HEK293T (cell line): Measurements from ENCODE around the gene PAX2.

ENCODE experiments used
- CTCF ChIA-PET: fragments of 350-600 bp; formaldehyde crosslinking; extraction: SDS; loops from one replicate; lab custom pipeline; 2021; ENCODE audit warnings: antibody characterized with exemption, inconsistent platforms; lab: Yijun Ruan, JAX
- POLR2A ChIA-PET: fragments of 350-600 bp; formaldehyde crosslinking; extraction: SDS; loops from one replicate; lab custom pipeline; 2020; ENCODE audit warnings: antibody characterized with exemption, inconsistent platforms; lab: Yijun Ruan, JAX
- DNase-seq: peaks from one replicate; pipeline ENCODE4 v3.0.0; 2012; ENCODE audit warnings: mixed read lengths; ENCODE audit errors: extremely low spot score
- ARNT ChIP-seq: fragments of 450-650 bp; IDR thresholded peaks from 2 replicates; pipeline ENCODE4 v1.6.1; 2017; ENCODE audit warnings: mild to moderate bottlenecking
- BHLHE40 ChIP-seq: fragments of 450-650 bp; IDR thresholded peaks from 2 replicates; pipeline ENCODE4 v1.6.1; 2016; ENCODE audit warnings: mild to moderate bottlenecking, moderate library complexity, borderline replicate concordance
- CTBP1 ChIP-seq: fragments of 450-650 bp; IDR thresholded peaks from 2 replicates; pipeline ENCODE4 v1.6.1; 2016; ENCODE audit warnings: borderline replicate concordance
- ELF4 ChIP-seq: fragments of 450-650 bp; IDR thresholded peaks from 2 replicates; pipeline ENCODE4 v1.6.1; 2017; ENCODE audit warnings: antibody characterized with exemption
- FOXA1 ChIP-seq: fragments of 450-650 bp; IDR thresholded peaks from 2 replicates; pipeline ENCODE4 v1.6.1; 2016; ENCODE audit warnings: mild to moderate bottlenecking
- FOXK2 ChIP-seq: fragments of 450-650 bp; IDR thresholded peaks from 2 replicates; pipeline ENCODE4 v1.6.1; 2016; ENCODE audit warnings: mild to moderate bottlenecking
- FOXM1 ChIP-seq: fragments of 450-650 bp; IDR thresholded peaks from 2 replicates; pipeline ENCODE4 v1.6.1; 2017; ENCODE audit warnings: mild to moderate bottlenecking, borderline replicate concordance
- HDGF ChIP-seq: fragments of 450-650 bp; IDR thresholded peaks from 2 replicates; pipeline ENCODE4 v1.6.1; 2017; ENCODE audit warnings: antibody characterized with exemption, borderline replicate concordance
- L3MBTL2 ChIP-seq: fragments of 450-650 bp; conservative IDR thresholded peaks from 2 replicates; pipeline ENCODE4 v1.6.1; 2016; ENCODE audit warnings: mild to moderate bottlenecking
- LEF1 ChIP-seq: fragments of 450-650 bp; IDR thresholded peaks from 2 replicates; pipeline ENCODE4 v1.6.1; 2017; ENCODE audit warnings: mild to moderate bottlenecking, borderline replicate concordance
- NFRKB ChIP-seq: fragments of 450-650 bp; IDR thresholded peaks from 2 replicates; pipeline ENCODE4 v1.6.1; 2016; ENCODE audit warnings: mild to moderate bottlenecking, moderate library complexity
- PKNOX1 ChIP-seq: fragments of 450-650 bp; IDR thresholded peaks from 2 replicates; pipeline ENCODE4 v1.6.1; 2016
- SP1 ChIP-seq: fragments of 450-650 bp; IDR thresholded peaks from 2 replicates; pipeline ENCODE4 v1.6.1; 2017
- SUZ12 ChIP-seq: fragments of 450-650 bp; IDR thresholded peaks from 2 replicates; pipeline ENCODE4 v1.6.1; 2016; ENCODE audit warnings: mild to moderate bottlenecking
- TARDBP ChIP-seq: fragments of 450-650 bp; IDR thresholded peaks from 2 replicates; pipeline ENCODE4 v1.6.1; 2016
- ZNF384 ChIP-seq: fragments of 450-650 bp; IDR thresholded peaks from 2 replicates; pipeline ENCODE4 v1.6.1; 2016

Gene PAX2

DNA sequence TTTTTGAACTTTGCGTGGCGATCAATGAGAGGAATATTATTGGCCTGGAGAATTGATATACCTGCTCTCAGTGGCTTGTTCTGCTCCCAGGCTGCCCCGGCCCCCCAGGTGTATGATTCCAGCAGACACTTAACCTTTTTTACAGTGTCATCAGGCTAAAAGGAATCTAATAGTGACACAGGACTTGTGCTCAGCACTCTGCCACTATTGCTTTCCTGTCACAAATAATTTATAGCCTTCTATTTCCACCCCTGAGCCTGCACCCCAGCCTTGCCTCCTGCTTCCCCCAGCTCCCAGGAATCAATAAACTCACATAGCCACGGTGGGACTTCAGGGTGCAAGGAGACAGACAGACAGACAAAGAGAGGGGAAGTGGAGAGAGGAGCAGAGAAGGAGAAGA, 28.3 kb downstream of the PAX2 start:
- no peak for DNase-seq
- no peak for TF ChIP-seq TARDBP
- no peak for TF ChIP-seq FOXK2
- no peak for TF ChIP-seq HDGF
- TF ChIP-seq FOXA1 = no peak
- TF ChIP-seq LEF1 = no peak
- no peak for TF ChIP-seq NFRKB
- no peak for TF ChIP-seq PKNOX1
- TF ChIP-seq L3MBTL2 = no peak
- no peak for TF ChIP-seq ZNF384
- TF ChIP-seq CTBP1 = no peak
- no peak for TF ChIP-seq BHLHE40
- TF ChIP-seq ELF4 = no peak
- ChIA-PET POLR2A (no interaction called here), CTCF (interaction anchor here (0.6 kb wide), 1 partner anchor 68 kb away, joined by 3 read pairs; no protein-coding TSS in a partner anchor)

DNA sequence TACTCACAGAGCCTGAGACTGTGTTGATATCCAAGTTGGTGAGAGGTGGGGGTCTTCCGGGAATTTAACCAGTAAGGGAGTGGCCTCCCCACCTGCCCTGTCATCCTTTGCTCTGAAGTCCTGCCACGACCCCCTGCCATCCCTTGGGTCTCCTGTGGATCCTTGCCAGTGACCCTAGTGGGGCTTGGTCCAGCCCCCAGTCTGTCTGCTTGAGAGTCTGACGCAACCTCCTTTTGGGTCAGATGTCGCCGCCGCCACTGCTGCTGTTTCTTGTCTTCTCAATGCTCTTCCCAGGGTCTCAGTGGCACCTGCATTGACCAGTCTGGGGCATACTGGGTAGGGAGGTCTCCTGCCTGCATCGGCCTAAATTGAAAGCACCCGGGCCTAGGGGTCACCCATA, 28.8 kb downstream of the PAX2 start:
- TF ChIP-seq BHLHE40 = no peak
- TF ChIP-seq SUZ12 = no peak
- no peak for TF ChIP-seq CTBP1
- TF ChIP-seq LEF1 = no peak
- TF ChIP-seq ZNF384 = no peak
- TF ChIP-seq FOXM1 = no peak
- TF ChIP-seq SP1 = no peak
- no peak for TF ChIP-seq TARDBP
- TF ChIP-seq FOXK2 = no peak
- no peak for TF ChIP-seq HDGF
- no peak for TF ChIP-seq ELF4
- no peak for TF ChIP-seq PKNOX1
- TF ChIP-seq ARNT = no peak
- no peak for TF ChIP-seq FOXA1
- no peak for TF ChIP-seq L3MBTL2
- TF ChIP-seq NFRKB = no peak
- POLR2A ChIA-PET = no interaction called here
- CTCF ChIA-PET = interaction anchor here (0.6 kb wide), 1 partner anchor 69 kb away, joined by 3 read pairs; no protein-coding TSS in a partner anchor
- no peak for DNase-seq

- TF ChIP-seq FOXK2 = no peak
- no peak for TF ChIP-seq ELF4
- no peak for TF ChIP-seq BHLHE40
- no peak for TF ChIP-seq ZNF384
- no peak for TF ChIP-seq PKNOX1
- TF ChIP-seq FOXM1 = no peak
- no peak for TF ChIP-seq NFRKB
- TF ChIP-seq CTBP1 = no peak
- TF ChIP-seq TARDBP = no peak
- TF ChIP-seq L3MBTL2 = no peak
- no peak for TF ChIP-seq SUZ12
- TF ChIP-seq SP1 = no peak
- no peak for TF ChIP-seq LEF1
- TF ChIP-seq FOXA1 = no peak
- CTCF ChIA-PET = no interaction called here
- no peak for DNase-seq
- POLR2A ChIA-PET = no interaction called here
Measured at GRCh38 chr10:100774876-100775275, 29.5 kb downstream of the PAX2 start.

DNA sequence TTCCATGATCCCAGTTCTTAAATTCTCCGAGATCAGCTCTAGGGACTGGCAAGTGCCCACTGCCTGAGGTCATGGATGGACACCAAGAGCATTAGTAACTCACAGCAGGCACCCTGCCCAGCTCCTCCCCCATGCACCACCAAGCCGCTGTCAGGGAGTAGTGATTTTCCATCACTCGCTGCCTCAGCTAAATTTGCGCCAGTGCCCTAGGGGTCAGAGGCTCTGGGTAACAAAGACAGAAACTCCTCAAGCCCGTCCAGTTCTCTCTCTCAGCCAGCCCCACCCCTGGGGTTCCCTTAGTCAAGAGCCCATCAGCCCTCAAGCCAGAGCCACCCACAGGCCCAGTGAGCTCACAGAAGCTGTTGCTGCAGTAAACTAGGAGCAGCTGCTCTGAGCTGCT, 30.0 kb downstream of the PAX2 start:
- ChIA-PET CTCF (interaction anchor here (0.8 kb wide), 1 partner anchor 31 kb away, joined by 3 read pairs; no protein-coding TSS in a partner anchor), POLR2A (no interaction called here)
- no peak for DNase-seq
- no peak for TF ChIP-seq FOXM1
- TF ChIP-seq HDGF = no peak
- no peak for TF ChIP-seq ARNT

- ChIA-PET CTCF (interaction anchor here (0.8 kb wide), 1 partner anchor 32 kb away, joined by 3 read pairs; no protein-coding TSS in a partner anchor), POLR2A (no interaction called here)
- no peak for TF ChIP-seq L3MBTL2
- TF ChIP-seq ELF4 = no peak
- no peak for TF ChIP-seq HDGF
- no peak for TF ChIP-seq LEF1
- no peak for TF ChIP-seq ARNT
- no peak for TF ChIP-seq NFRKB
- TF ChIP-seq BHLHE40 = no peak
- TF ChIP-seq CTBP1 = no peak
- TF ChIP-seq FOXK2 = no peak
- TF ChIP-seq TARDBP = no peak
- no peak for TF ChIP-seq ZNF384
- no peak for TF ChIP-seq SUZ12
- TF ChIP-seq SP1 = no peak
- no peak for TF ChIP-seq FOXA1
- no peak for TF ChIP-seq PKNOX1
- TF ChIP-seq FOXM1 = no peak
- no peak for DNase-seq
Measured at GRCh38 chr10:100775871-100776270, 30.5 kb downstream of the PAX2 start.

- ChIA-PET POLR2A (no interaction called here), CTCF (no interaction called here)
- DNase-seq = no peak
- TF ChIP-seq ZNF384 = no peak
- TF ChIP-seq CTBP1 = no peak
- no peak for TF ChIP-seq ARNT
- TF ChIP-seq NFRKB = no peak
- TF ChIP-seq HDGF = no peak
- TF ChIP-seq L3MBTL2 = no peak
- no peak for TF ChIP-seq FOXA1
- no peak for TF ChIP-seq FOXM1
- TF ChIP-seq TARDBP = no peak
- TF ChIP-seq PKNOX1 = no peak
- TF ChIP-seq SP1 = no peak
- TF ChIP-seq LEF1 = no peak
Measured at GRCh38 chr10:100776671-100777070, 31.3 kb downstream of the PAX2 start.
